Heart left ventricle (tissue), 16 donors: Measurements from ENCODE around the gene PCDH15. TPM values are rescaled to one million over a fixed set of nuclear protein-coding genes. Genes with fewer than 3 reads are reported as not detected.

Source experiments
- ATAC-seq, 4 donors: fragments of 200-7000 bp; cut with Tn5 transposase; one replicate each; pipeline ENCODE4 v1.9.1; 2020 to 2022; ENCODE audit warnings: moderate library complexity in 4 of 4, mild to moderate bottlenecking in 3 of 4, moderate number of reproducible peaks in 1 of 4
- DNase-seq, 5 donors: peaks; one replicate each; pipeline ENCODE4 v3.0.0-alpha.2; 2020
- H3K27ac ChIP-seq, 12 donors: fragments of 200-600 bp; sonication (generic) in 4 of 12; one replicate each; pipeline versions ENCODE4 v1.5.0 to v1.8.0; 2016 to 2022; ENCODE audit warnings: mild to moderate bottlenecking in 2 of 12
- H3K27me3 ChIP-seq, 9 donors: fragments of 200-600 bp; sonication (generic) in 2 of 9; one replicate each; pipeline versions ENCODE4 v1.5.1 to v1.8.0; 2016 to 2022; ENCODE audit warnings: mild to moderate bottlenecking in 3 of 9
- H3K36me3 ChIP-seq, 9 donors: fragments of 200-600 bp; sonication (generic) in 2 of 9; one replicate each; pipeline versions ENCODE4 v1.5.0 to v1.8.0; 2018 to 2022; ENCODE audit warnings: mild to moderate bottlenecking in 2 of 9
- H3K4me1 ChIP-seq, 12 donors: fragments of 200-600 bp; sonication (generic) in 4 of 12; one replicate each; pipeline versions ENCODE4 v1.5.0 to v1.8.0; 2016 to 2022; ENCODE audit warnings: mild to moderate bottlenecking in 3 of 12
- H3K4me3 ChIP-seq, 12 donors: fragments of 200-600 bp; sonication (generic) in 4 of 12; one replicate each; pipeline versions ENCODE4 v1.5.0 to v1.8.0; 2017 to 2022; ENCODE audit warnings: mild to moderate bottlenecking in 9 of 12, moderate library complexity in 4 of 12
- H3K9me3 ChIP-seq, 12 donors: fragments of 200-600 bp; sonication (generic) in 4 of 12; one replicate each; pipeline versions ENCODE4 v1.5.0 to v1.8.0; 2016 to 2022; ENCODE audit warnings: mild to moderate bottlenecking in 1 of 12
- CTCF ChIP-seq, 12 donors: fragments of 200-600 bp; sonication (generic) in 4 of 12; IDR thresholded peaks; one replicate each; pipeline versions ENCODE4 v1.5.0 to v1.8.0; 2018 to 2022; ENCODE audit warnings: antibody characterized with exemption in 12 of 12, mild to moderate bottlenecking in 5 of 12
- POLR2A ChIP-seq, 2 donors: fragments of 450-650 bp; IDR thresholded peaks; one replicate each; pipeline ENCODE4 v1.6.1; 2017; ENCODE audit warnings: antibody characterized with exemption in 2 of 2, mild to moderate bottlenecking in 2 of 2, moderate library complexity in 2 of 2
- WGBS, 4 donors: extraction: QIAGEN DNeasy Blood & Tissue Kit in 2 of 4; methylation state at CpG; one replicate each; pipeline versions ENCODE4 v1.1.5 to v1.1.7; 2013 to 2018; 5-methylcytosine and 5-hydroxymethylcytosine counted together
- intact Hi-C, 10 donors: fragments of 100-400 bp; cut with DNase I; formaldehyde crosslinking; loops; one replicate each; pipeline versions ENCODE4 v1.11.1 to v1.14.2; 2022
- polyA plus RNA-seq, 2 donors: library from polyadenylated mRNA; stranded (reverse); fragments of 200-250 nt; gene quantifications; one replicate each; pipeline ENCODE4 v1.2.3, GENCODE V29; 2013
- total RNA-seq, 9 donors: library from RNA; depleted of rRNA in 2 of 9; stranded (reverse); fragments of >200 nt in 2 of 9; fragmentation: NEBNext Ultra II Directional in 3 of 9; extraction: Animal tissue kit (Norgen Biotek cat#: 25700) in 3 of 9; gene quantifications; one replicate each; pipeline versions ENCODE4 v1.1.0 to v1.2.4, GENCODE V29; 2016 to 2023
- donor health status: ischemic (EF 13 %, LVEDD 7.1; RV severe dilation, severe dysfunction).
- donor health status: healthy with polysubstance abuse.
- donor health status: DM: no; HTN: yes; CAD: no.
- donor health status: DM: no; HTN: no; CAD: no.
- donor health status: ischemic (EF 25% LVEDD 6.9; RV normal size, moderate dysfunction).
- donor health status: ischemic (EF 25% LVEDD 5.7; RV mildly dilated, moderate dysfunction).
- donor health status: healthy.
- donor health status: DM: yes; HTN: yes; CAD: no.
- donor health status: ischemic (EF 35%, LVEDD 5.7; RV mildly dilated, moderate dysfunction).
- donor health status: nonischemic (EF 11% LVEDD 7.7; RV severe dilation, severe dysfunction).
- donor health status: DM: yes; HTN: yes; CAD: no.
- donor health status: PGD.
- donor health status: ischemic (EF 29% LVEDD 5.4; RV normal size, mild dysfunction).
- donor health status: nonischemic (EF 23%, LVEDD 6.1; RV moderate dilation, normal function).

PCDH15 gene
- total and polyA plus RNA-seq, 11 donors: 0.04 to 0.93 (median 0.13) TPM; not detected in 3

DNA sequence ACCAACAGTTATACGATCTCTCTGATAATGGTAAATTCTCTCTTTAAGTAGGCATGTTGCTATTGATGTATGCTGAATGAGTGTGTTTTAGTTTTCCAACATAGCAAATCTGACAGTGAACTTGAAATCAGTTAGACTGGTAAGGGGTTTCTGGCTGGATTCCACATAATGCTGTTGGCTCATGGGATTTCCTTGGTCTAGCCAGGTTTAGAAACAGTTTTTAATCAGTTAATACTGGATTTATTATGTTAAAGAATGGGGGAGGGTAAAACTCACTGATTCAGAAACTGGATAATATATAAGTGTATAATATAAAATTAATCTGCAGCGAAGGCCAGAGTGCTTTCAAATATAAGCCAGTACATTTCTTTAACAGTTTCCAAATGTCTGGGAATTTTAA is 55.6 kb downstream of the PCDH15 start:
- H3K9me3 ChIP-seq: no peaks in the 10 kb centered on the region
- WGBS, 4 donors: 77 to 84% (median 78%) methylated on average over 2 of the region's 2 CpGs
- no peaks in the 10 kb centered on the region for H3K4me1 ChIP-seq
- H3K4me3 ChIP-seq: no peak overlapping the region
- intact Hi-C loops: no loop called here
- DNase-seq: no peak
- H3K36me3 ChIP-seq: no peaks in the 10 kb centered on the region
- H3K27me3 ChIP-seq: no peaks in the 10 kb centered on the region
- no peak overlapping the region for H3K27ac ChIP-seq
- no peak for ATAC-seq
- TF ChIP-seq POLR2A (IDR thresholded peaks at IDR 0.05) (no peak), CTCF (IDR thresholded peaks at IDR 0.05) (no peak)

DNA sequence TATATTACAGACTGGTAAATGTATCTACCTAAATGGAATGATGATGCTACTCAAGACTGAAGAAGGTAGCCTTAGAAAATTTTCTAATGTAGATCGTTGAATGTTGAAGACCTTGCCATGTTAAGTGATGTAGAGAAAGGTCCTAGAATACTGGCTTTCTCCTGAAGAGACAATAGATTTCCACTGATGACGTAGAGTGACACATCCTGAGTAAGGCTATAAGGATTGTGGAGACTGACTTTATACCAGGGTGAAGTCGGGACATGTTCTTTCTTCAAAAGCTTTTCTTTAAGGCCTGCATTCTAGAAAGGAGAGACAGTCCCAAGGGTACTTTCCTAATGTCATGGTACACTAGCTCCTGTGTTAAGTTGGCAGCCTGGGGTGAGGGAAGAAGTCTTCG is 58.6 kb downstream of the PCDH15 start:
- intact Hi-C loops: no loop called here
- DNase-seq: no peak
- Histone ChIP-seq H3K4me1 (no peaks in the 10 kb centered on the region), H3K9me3 (no peaks in the 10 kb centered on the region), H3K27ac (no peak overlapping the region), H3K4me3 (no peak overlapping the region), H3K36me3 (no peaks in the 10 kb centered on the region), H3K27me3 (no peaks in the 10 kb centered on the region)
- no peak for TF ChIP-seq CTCF (IDR thresholded peaks at IDR 0.05)
- TF ChIP-seq POLR2A (IDR thresholded peaks at IDR 0.05): no peak
- WGBS, 4 donors: 86 to 91% (median 88%) methylated on average over 4 of the region's 4 CpGs
- ATAC-seq: no peak

DNA sequence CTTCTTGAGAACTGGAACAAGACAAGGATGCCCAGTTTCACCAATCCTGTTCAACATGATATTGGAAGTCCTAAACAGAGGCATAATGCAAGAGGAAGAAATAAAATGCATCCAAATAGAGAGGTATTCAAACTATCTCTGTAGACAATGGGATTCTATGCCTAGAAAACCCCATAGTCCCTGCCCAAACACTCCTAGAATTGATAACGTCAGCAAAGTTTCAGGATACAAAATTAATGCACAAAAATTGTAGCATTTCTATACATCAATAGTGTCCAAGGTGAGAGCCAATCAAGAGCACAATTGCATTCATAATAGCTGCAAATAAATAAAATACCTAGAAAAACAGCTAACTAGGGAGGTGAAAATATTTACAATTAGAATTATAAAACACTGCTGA is 72.5 kb downstream of the PCDH15 start:
- Histone ChIP-seq H3K36me3 (no peaks in the 10 kb centered on the region), H3K4me3 (no peak overlapping the region), H3K9me3 (peaks cover 0 to 9% (median 0%) of the 10 kb centered on the region in 12 donors), H3K4me1 (no peaks in the 10 kb centered on the region), H3K27me3 (no peaks in the 10 kb centered on the region), H3K27ac (no peak overlapping the region)
- no peak for ATAC-seq
- DNase-seq: no peak
- TF ChIP-seq POLR2A (IDR thresholded peaks at IDR 0.05): no peak
- TF ChIP-seq CTCF (IDR thresholded peaks at IDR 0.05): no peak
- 82 to 92% (median 90%) methylated on average over 1 of the region's 1 CpG for WGBS, 4 donors
- intact Hi-C loops: no loop called here

DNA sequence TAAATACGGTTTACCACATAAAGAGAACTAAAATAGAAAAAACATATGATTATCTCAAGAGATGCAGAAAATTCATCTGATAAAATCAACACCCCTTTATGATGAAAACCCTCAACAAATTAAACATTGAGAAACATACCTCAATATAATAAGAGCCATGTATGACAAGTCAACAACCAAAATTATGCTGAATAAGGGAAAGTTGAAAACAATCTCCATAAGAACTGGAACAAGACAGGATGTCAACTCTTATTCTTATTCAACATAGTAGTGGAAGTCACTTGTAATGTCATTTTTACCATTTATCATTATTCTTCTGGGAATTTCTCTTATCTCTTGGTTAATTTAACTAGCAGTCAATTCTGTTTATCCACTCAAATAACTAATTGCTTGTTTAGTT is 79.0 kb downstream of the PCDH15 start:
- no peak overlapping the region for H3K27ac ChIP-seq
- intact Hi-C loops: no loop called here
- H3K4me3 ChIP-seq: no peak overlapping the region
- H3K4me1 ChIP-seq: no peaks in the 10 kb centered on the region
- H3K27me3 ChIP-seq: no peaks in the 10 kb centered on the region
- TF ChIP-seq CTCF (IDR thresholded peaks at IDR 0.05) (no peak), POLR2A (IDR thresholded peaks at IDR 0.05) (no peak)
- ATAC-seq (no peak), DNase-seq (no peak)
- no peaks in the 10 kb centered on the region for H3K36me3 ChIP-seq
- 46 to 95% (median 93%) methylated on average over 1 of the region's 1 CpG for WGBS, 4 donors
- H3K9me3 ChIP-seq: peaks cover 0 to 27% (median 7%) of the 10 kb centered on the region in 12 donors
